Neural progenitor cell (in vitro differentiated cells): ENCODE measurements around the gene MRPS22. TPM values are rescaled to one million over a fixed set of nuclear protein-coding genes. Genes with fewer than 3 reads are reported as not detected.

Experiments
- DNase-seq: peaks from one replicate; pipeline ENCODE4 v3.0.0-alpha.2; 2016; ENCODE audit warnings: low spot score
- H2AFZ ChIP-seq: fragments of 200-600 bp; sonication (generic); replicated peaks from 2 replicates; pipeline ENCODE4 v1.6.1; 2016; ENCODE audit warnings: antibody characterized with exemption
- H3F3A ChIP-seq: fragments of 200-600 bp; sonication (generic); 2 replicates; pipeline ENCODE4 v1.6.1; 2016; ENCODE audit warnings: antibody characterized with exemption, low read depth
- H3K27ac ChIP-seq: fragments of 200-600 bp; sonication (generic); 2 replicates; pipeline ENCODE4 v1.5.1; 2016; ENCODE audit warnings: mild to moderate bottlenecking
- H3K27me3 ChIP-seq: fragments of 200-600 bp; sonication (generic); 2 replicates; pipeline ENCODE4 v1.6.1; 2016; ENCODE audit warnings: mild to moderate bottlenecking, moderate library complexity
- H3K36me3 ChIP-seq: fragments of 200-600 bp; sonication (generic); 2 replicates; pipeline ENCODE4 v1.5.1; 2016
- H3K4me1 ChIP-seq: fragments of 200-600 bp; sonication (generic); 2 replicates; pipeline ENCODE4 v1.6.1; 2016; ENCODE audit warnings: mixed run types
- H3K4me2 ChIP-seq: fragments of 200-600 bp; sonication (generic); 2 replicates; pipeline ENCODE4 v1.6.1; 2016
- H3K4me3 ChIP-seq: fragments of 200-600 bp; sonication (generic); 2 replicates; pipeline ENCODE4 v1.5.1; 2016
- H3K79me2 ChIP-seq: fragments of 200-600 bp; sonication (generic); 2 replicates; pipeline ENCODE4 v1.6.1; 2016; ENCODE audit warnings: low read depth
- H3K9ac ChIP-seq: fragments of 200-600 bp; sonication (generic); 2 replicates; pipeline ENCODE4 v1.6.1; 2016
- H3K9me3 ChIP-seq: fragments of 200-600 bp; sonication (generic); 2 replicates; pipeline ENCODE4 v1.5.1; 2016; ENCODE audit warnings: low read depth
- H4K20me1 ChIP-seq: fragments of 200-600 bp; sonication (generic); 2 replicates; pipeline ENCODE4 v1.6.1; 2016; ENCODE audit warnings: low read depth
- H3K27ac Mint-ChIP-seq: 3 replicates; pipeline ENCODE4 v1.8.0; 2021; ENCODE audit warnings: mixed read lengths
- H3K27me3 Mint-ChIP-seq: 2 replicates; pipeline ENCODE4 v1.8.0; 2022; ENCODE audit warnings: low read depth, mild to moderate bottlenecking, inconsistent platforms, moderate library complexity, mixed read lengths; ENCODE audit not compliant: insufficient read depth
- H3K36me3 Mint-ChIP-seq: 3 replicates; pipeline ENCODE4 v1.8.0; 2021; ENCODE audit warnings: mixed read lengths
- H3K4me1 Mint-ChIP-seq: 3 replicates; pipeline ENCODE4 v1.8.0; 2021; ENCODE audit warnings: mixed read lengths
- H3K4me3 Mint-ChIP-seq: 3 replicates; pipeline ENCODE4 v1.8.0; 2021; ENCODE audit warnings: mild to moderate bottlenecking, moderate library complexity, mixed read lengths
- H3K9me3 Mint-ChIP-seq: 3 replicates; pipeline ENCODE4 v1.8.0; 2020; ENCODE audit warnings: mixed read lengths
- EZH2 ChIP-seq: fragments of 200-600 bp; sonication (generic); IDR thresholded peaks from 2 replicates; pipeline ENCODE4 v1.6.1; 2017; ENCODE audit warnings: antibody characterized with exemption, mild to moderate bottlenecking, moderate library complexity
- EZH2phosphoT487 ChIP-seq: fragments of 200-600 bp; sonication (generic); IDR thresholded peaks from 2 replicates; pipeline ENCODE4 v1.6.1; 2017; ENCODE audit warnings: antibody characterized with exemption
- total RNA-seq: library from RNA; depleted of rRNA; stranded (reverse); fragments of >200 nt; gene quantifications from 2 replicates; pipeline ENCODE4 v1.2.3, GENCODE V29; 2015; ENCODE audit warnings: low replicate concordance
- TF ChIP-seq, protein P1 (sequence below): fragments of 200-600 bp; sonication (generic); IDR thresholded peaks from 2 replicates; pipeline ENCODE4 v1.5.1; 2017; ENCODE audit warnings: antibody characterized with exemption, mild to moderate bottlenecking

MRPS22 gene
- total RNA-seq, 1 donor from 2014 or later: 85.8 TPM

GRCh38 chr3:139324456-139324855, 19.4 kb upstream of the MRPS22 start:
- no peak for TF ChIP-seq EZH2
- no peak for TF ChIP-seq EZH2phosphoT487
- TF ChIP-seq, protein P1, sequence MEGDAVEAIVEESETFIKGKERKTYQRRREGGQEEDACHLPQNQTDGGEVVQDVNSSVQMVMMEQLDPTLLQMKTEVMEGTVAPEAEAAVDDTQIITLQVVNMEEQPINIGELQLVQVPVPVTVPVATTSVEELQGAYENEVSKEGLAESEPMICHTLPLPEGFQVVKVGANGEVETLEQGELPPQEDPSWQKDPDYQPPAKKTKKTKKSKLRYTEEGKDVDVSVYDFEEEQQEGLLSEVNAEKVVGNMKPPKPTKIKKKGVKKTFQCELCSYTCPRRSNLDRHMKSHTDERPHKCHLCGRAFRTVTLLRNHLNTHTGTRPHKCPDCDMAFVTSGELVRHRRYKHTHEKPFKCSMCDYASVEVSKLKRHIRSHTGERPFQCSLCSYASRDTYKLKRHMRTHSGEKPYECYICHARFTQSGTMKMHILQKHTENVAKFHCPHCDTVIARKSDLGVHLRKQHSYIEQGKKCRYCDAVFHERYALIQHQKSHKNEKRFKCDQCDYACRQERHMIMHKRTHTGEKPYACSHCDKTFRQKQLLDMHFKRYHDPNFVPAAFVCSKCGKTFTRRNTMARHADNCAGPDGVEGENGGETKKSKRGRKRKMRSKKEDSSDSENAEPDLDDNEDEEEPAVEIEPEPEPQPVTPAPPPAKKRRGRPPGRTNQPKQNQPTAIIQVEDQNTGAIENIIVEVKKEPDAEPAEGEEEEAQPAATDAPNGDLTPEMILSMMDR: no peak
- Mint-ChIP-seq H3K27ac (no peak overlapping the region), H3K27me3 (peaks cover 18% of the 10 kb centered on the region)

GRCh38 chr3:139325551-139325950, 18.3 kb upstream of the MRPS22 start:
- Histone ChIP-seq H2AFZ (no peak overlapping the region), H3K4me2 (no peak overlapping the region), H3K4me1 (no peaks in the 10 kb centered on the region), H3K4me3 (no peak overlapping the region), H3K36me3 (no peaks in the 10 kb centered on the region), H3K9me3 (no peaks in the 10 kb centered on the region), H3K27ac (no peak overlapping the region), H3K9ac (no peak overlapping the region), H4K20me1 (no peaks in the 10 kb centered on the region), H3K27me3 (peaks cover 31% of the 10 kb centered on the region), H3K79me2 (no peaks in the 10 kb centered on the region), H3F3A (no peaks in the 10 kb centered on the region)
- TF ChIP-seq EZH2 (no peak), EZH2phosphoT487 (no peak)
- TF ChIP-seq, protein P1: no peak
- no peak overlapping the region for H3K4me3 Mint-ChIP-seq
- no peaks in the 10 kb centered on the region for H3K9me3 Mint-ChIP-seq
- peaks cover 8% of the 10 kb centered on the region for H3K4me1 Mint-ChIP-seq
- H3K27ac Mint-ChIP-seq: no peak overlapping the region
- H3K36me3 Mint-ChIP-seq: no peaks in the 10 kb centered on the region
- DNase-seq: no peak
- H3K27me3 Mint-ChIP-seq: peaks cover 22% of the 10 kb centered on the region

More at GRCh38 chr3:139324456-139324855, 19.4 kb upstream of the MRPS22 start:
- Histone ChIP-seq H3K9ac (no peak overlapping the region), H3F3A (no peaks in the 10 kb centered on the region), H3K4me1 (no peaks in the 10 kb centered on the region), H2AFZ (no peak overlapping the region), H3K79me2 (no peaks in the 10 kb centered on the region), H3K27ac (no peak overlapping the region), H3K9me3 (no peaks in the 10 kb centered on the region), H4K20me1 (no peaks in the 10 kb centered on the region), H3K36me3 (no peaks in the 10 kb centered on the region), H3K27me3 (peaks cover 20% of the 10 kb centered on the region), H3K4me3 (no peak overlapping the region), H3K4me2 (no peak overlapping the region)
- H3K9me3 Mint-ChIP-seq: no peaks in the 10 kb centered on the region
- H3K36me3 Mint-ChIP-seq: no peaks in the 10 kb centered on the region
- peaks cover 12% of the 10 kb centered on the region for H3K4me1 Mint-ChIP-seq
- no peak for DNase-seq
- no peak overlapping the region for H3K4me3 Mint-ChIP-seq

- Histone ChIP-seq H3F3A (no peaks in the 10 kb centered on the region), H3K9me3 (no peaks in the 10 kb centered on the region), H3K36me3 (no peaks in the 10 kb centered on the region), H4K20me1 (no peaks in the 10 kb centered on the region), H3K79me2 (no peaks in the 10 kb centered on the region), H3K4me3 (no peak overlapping the region), H3K4me2 (no peak overlapping the region), H3K27me3 (peaks cover 37% of the 10 kb centered on the region), H2AFZ (no peak overlapping the region), H3K4me1 (no peaks in the 10 kb centered on the region), H3K27ac (no peak overlapping the region), H3K9ac (no peak overlapping the region)
- Mint-ChIP-seq H3K27me3 (peaks cover 22% of the 10 kb centered on the region), H3K4me3 (no peak overlapping the region), H3K27ac (no peak overlapping the region), H3K4me1 (peaks cover 8% of the 10 kb centered on the region), H3K9me3 (no peaks in the 10 kb centered on the region), H3K36me3 (no peaks in the 10 kb centered on the region)
- no peak for TF ChIP-seq EZH2phosphoT487
- TF ChIP-seq, protein P1: no peak
- no peak for TF ChIP-seq EZH2
- DNase-seq: no peak
Measured at GRCh38 chr3:139326131-139326530, 17.7 kb upstream of the MRPS22 start.
